Measurements from ENCODE around the gene FNIP1.

FNIP1 gene

GRCh38 chr5:131810510-131811249, 13.9 kb upstream of the FNIP1 start:
- peak; percentile 50; the same call in 1 of the 3 replicates for ATAC-seq (ENCODE audit: insufficient read depth, low read depth)
- no peak overlapping the region for H3K4me2 ChIP-seq (ENCODE audit: insufficient read depth, low read length)

GRCh38 chr5:131795879-131796792, 681 bp downstream of the FNIP1 start:
- peak overlapping the region; percentile 80 to 97 for H3K4me3 ChIP-seq (ENCODE audit: low read depth in 1 of 2, low read length in 2 of 2)
- no peaks in the 10 kb centered on the region for H3K27me3 ChIP-seq (ENCODE audit: insufficient read depth, low read length, poor library complexity)
- peak overlapping the region; percentile 95 for H3K9ac ChIP-seq (ENCODE audit: low read depth, low read length)
- H3K4me2 ChIP-seq (ENCODE audit: insufficient read depth, low read length): peak overlapping the region; percentile 96
- no peaks in the 10 kb centered on the region for H3K9me3 ChIP-seq (ENCODE audit: insufficient read depth, low read length, severe bottlenecking)
- no peak for TF ChIP-seq EZH2 (IDR thresholded peaks at IDR 0.05; ENCODE audit: borderline replicate concordance, low read depth, low read length, severe bottlenecking)
- TF ChIP-seq CTCF (IDR thresholded peaks at IDR 0.05; ENCODE audit: borderline replicate concordance, extremely low read depth, low read length, poor library complexity, severe bottlenecking): no peak
- peaks cover 8% of the 10 kb centered on the region; the same call in 1 of the 2 replicates for H3K36me3 ChIP-seq (ENCODE audit: insufficient read depth, low read length)
- DNase-seq (no peak), ATAC-seq (ENCODE audit: insufficient read depth, low read depth) (peak; percentile 20)
- H2AFZ ChIP-seq (ENCODE audit: low read depth, low read length): peak overlapping the region; percentile 94
- peak overlapping the region; percentile 90 for H3K27ac ChIP-seq (ENCODE audit: low read length)
- peaks cover 62% of the 10 kb centered on the region for H3K79me2 ChIP-seq (ENCODE audit: insufficient read depth, low read length)
- H3K4me1 ChIP-seq (ENCODE audit: insufficient read depth, low read length): peaks cover 34% of the 10 kb centered on the region
- H4K20me1 ChIP-seq (ENCODE audit: insufficient read depth, low read length): peaks cover 18% of the 10 kb centered on the region

More at GRCh38 chr5:131810510-131811249, 13.9 kb upstream of the FNIP1 start:
- Histone ChIP-seq H3K9ac (ENCODE audit: low read depth, low read length) (no peak overlapping the region), H3K9me3 (ENCODE audit: insufficient read depth, low read length, severe bottlenecking) (no peaks in the 10 kb centered on the region), H3K4me3 (ENCODE audit: low read depth in 1 of 2, low read length in 2 of 2) (no peak overlapping the region), H2AFZ (ENCODE audit: low read depth, low read length) (no peak overlapping the region), H3K36me3 (ENCODE audit: insufficient read depth, low read length) (no peaks in the 10 kb centered on the region), H3K27ac (ENCODE audit: low read length) (no peak overlapping the region), H3K4me1 (ENCODE audit: insufficient read depth, low read length) (no peaks in the 10 kb centered on the region), H3K27me3 (ENCODE audit: insufficient read depth, low read length, poor library complexity) (peaks cover 10% of the 10 kb centered on the region), H4K20me1 (ENCODE audit: insufficient read depth, low read length) (no peaks in the 10 kb centered on the region), H3K79me2 (ENCODE audit: insufficient read depth, low read length) (no peaks in the 10 kb centered on the region)
- no peak for DNase-seq
- TF ChIP-seq CTCF (IDR thresholded peaks at IDR 0.05; ENCODE audit: borderline replicate concordance, extremely low read depth, low read length, poor library complexity, severe bottlenecking) (peak; percentile 55), EZH2 (IDR thresholded peaks at IDR 0.05; ENCODE audit: borderline replicate concordance, low read depth, low read length, severe bottlenecking) (no peak)

- DNase-seq (no peak), ATAC-seq (ENCODE audit: insufficient read depth, low read depth) (no peak)
- peak overlapping the region; percentile 95 for H3K9ac ChIP-seq (ENCODE audit: low read depth, low read length)
- H3K36me3 ChIP-seq (ENCODE audit: insufficient read depth, low read length): peaks cover 8% of the 10 kb centered on the region; the same call in 1 of the 2 replicates
- H4K20me1 ChIP-seq (ENCODE audit: insufficient read depth, low read length): peaks cover 27% of the 10 kb centered on the region
- peaks cover 71% of the 10 kb centered on the region for H3K79me2 ChIP-seq (ENCODE audit: insufficient read depth, low read length)
- peak overlapping the region; percentile 96 for H3K4me2 ChIP-seq (ENCODE audit: insufficient read depth, low read length)
- no peaks in the 10 kb centered on the region for H3K9me3 ChIP-seq (ENCODE audit: insufficient read depth, low read length, severe bottlenecking)
- TF ChIP-seq EZH2 (IDR thresholded peaks at IDR 0.05; ENCODE audit: borderline replicate concordance, low read depth, low read length, severe bottlenecking) (no peak), CTCF (IDR thresholded peaks at IDR 0.05; ENCODE audit: borderline replicate concordance, extremely low read depth, low read length, poor library complexity, severe bottlenecking) (no peak)
- no peak overlapping the region for H2AFZ ChIP-seq (ENCODE audit: low read depth, low read length)
- H3K27ac ChIP-seq (ENCODE audit: low read length): no peak overlapping the region; the same call in 1 of the 2 replicates
- peaks cover 34% of the 10 kb centered on the region for H3K4me1 ChIP-seq (ENCODE audit: insufficient read depth, low read length)
- H3K27me3 ChIP-seq (ENCODE audit: insufficient read depth, low read length, poor library complexity): no peaks in the 10 kb centered on the region
- H3K4me3 ChIP-seq (ENCODE audit: low read depth in 1 of 2, low read length in 2 of 2): peak overlapping the region; percentile 80 to 97; a peak in 2 of 4 replicates
Measured at GRCh38 chr5:131795228-131795627, 1.6 kb downstream of the FNIP1 start.

Measured in DND-41 (cell line).